ENCODE measurements around the gene ABR.

ABR gene

DNA sequence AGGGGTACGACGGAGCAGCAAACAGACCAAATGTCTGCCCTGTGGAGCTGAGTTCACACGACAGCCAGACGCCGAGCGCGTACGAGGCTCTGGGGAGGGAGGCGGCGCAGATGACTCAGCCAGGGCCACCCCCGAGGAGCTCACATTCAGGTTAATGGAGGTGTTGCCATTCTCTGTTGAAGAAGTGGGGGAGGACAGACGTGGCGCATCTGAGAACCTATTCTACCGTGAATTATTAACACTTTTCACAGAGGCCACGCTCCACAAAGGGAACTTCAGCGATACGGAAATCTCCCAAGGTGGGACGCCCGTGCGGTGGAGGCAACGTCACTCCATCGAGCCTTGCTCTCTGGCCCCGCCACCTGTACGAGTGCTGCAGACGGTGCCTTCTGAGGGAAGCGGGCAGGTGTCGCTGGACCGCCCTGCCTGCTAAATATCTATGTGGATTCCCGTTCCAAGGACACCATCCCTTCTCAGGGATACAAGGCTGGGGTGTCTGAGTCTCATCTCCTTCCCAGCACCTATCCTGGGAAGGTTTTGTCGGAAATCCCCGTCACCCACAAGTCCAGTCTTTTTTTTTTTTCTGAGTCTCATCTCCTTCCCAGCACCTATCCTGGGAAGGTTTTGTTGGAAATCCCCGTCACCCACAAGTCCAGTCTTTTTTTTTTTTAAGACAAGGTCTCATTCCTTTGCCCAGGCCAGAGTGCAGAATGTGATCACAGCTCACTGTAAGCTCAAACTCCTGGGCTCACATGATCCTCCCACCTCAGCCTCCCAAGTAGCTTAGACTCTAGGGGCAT lies 19.0 kb downstream of the ABR start:
- no peak overlapping the region for H3K27ac ChIP-seq
- no peak overlapping the region for H3K4me3 ChIP-seq (ENCODE audit: low read depth, low read length)
- TF ChIP-seq, protein P1, sequence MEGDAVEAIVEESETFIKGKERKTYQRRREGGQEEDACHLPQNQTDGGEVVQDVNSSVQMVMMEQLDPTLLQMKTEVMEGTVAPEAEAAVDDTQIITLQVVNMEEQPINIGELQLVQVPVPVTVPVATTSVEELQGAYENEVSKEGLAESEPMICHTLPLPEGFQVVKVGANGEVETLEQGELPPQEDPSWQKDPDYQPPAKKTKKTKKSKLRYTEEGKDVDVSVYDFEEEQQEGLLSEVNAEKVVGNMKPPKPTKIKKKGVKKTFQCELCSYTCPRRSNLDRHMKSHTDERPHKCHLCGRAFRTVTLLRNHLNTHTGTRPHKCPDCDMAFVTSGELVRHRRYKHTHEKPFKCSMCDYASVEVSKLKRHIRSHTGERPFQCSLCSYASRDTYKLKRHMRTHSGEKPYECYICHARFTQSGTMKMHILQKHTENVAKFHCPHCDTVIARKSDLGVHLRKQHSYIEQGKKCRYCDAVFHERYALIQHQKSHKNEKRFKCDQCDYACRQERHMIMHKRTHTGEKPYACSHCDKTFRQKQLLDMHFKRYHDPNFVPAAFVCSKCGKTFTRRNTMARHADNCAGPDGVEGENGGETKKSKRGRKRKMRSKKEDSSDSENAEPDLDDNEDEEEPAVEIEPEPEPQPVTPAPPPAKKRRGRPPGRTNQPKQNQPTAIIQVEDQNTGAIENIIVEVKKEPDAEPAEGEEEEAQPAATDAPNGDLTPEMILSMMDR (IDR thresholded peaks at IDR 0.05; ENCODE audit: low read depth, low read length, missing control alignments) = no peak
- in situ Hi-C loops (cut with HindIII; ENCODE audit: low pct_ligation_motif_present, low sequenced_read_pairs) = no loop called here
- H3K36me3 ChIP-seq (replicated peaks) = no peaks in the 10 kb centered on the region
- DNase-seq = no peak
- H3K27me3 ChIP-seq (replicated peaks) = no peaks in the 10 kb centered on the region

DNA sequence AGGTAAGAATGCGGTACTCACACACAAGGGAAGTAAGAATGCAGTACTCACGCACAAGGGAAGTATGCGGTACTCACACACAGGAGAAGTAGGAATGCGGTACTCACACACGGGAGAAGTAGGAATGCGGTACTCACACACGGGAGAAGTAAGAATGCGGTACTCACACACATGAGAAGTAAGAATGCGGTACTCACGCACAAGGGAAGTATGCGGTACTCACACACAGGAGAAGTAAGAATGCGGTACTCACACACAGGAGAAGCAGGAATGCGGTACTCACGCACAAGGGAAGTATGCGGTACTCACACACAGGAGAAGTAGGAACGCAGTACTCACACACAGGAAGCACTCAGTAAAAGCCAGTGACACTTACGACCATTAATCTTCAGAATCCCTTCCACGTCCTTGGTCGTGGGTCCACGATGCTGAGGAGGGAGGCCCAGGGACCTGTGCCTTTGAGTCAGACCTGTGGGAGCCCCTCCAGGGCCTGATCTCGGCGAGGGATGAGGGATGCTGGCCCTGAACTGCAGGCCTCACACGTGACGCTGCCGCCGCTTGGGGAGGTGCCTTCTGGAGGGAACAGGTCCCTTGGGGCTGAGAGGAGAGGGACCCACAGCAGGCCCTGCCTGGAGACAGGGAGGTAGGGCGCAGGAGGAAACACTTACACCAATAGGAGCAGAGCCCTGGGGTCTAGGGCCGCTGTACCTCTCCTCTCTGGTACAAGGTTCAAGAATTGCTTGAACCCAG lies 20.2 kb downstream of the ABR start:
- TF ChIP-seq, protein P1 (IDR thresholded peaks at IDR 0.05; ENCODE audit: low read depth, low read length, missing control alignments) = no peak
- Histone ChIP-seq H3K4me3 (ENCODE audit: low read depth, low read length) (no peak overlapping the region), H3K27me3 (replicated peaks) (no peaks in the 10 kb centered on the region), H3K27ac (no peak overlapping the region), H3K36me3 (replicated peaks) (no peaks in the 10 kb centered on the region)
- in situ Hi-C loops (cut with HindIII; ENCODE audit: low pct_ligation_motif_present, low sequenced_read_pairs) = no loop called here
- no peak for DNase-seq

DNA sequence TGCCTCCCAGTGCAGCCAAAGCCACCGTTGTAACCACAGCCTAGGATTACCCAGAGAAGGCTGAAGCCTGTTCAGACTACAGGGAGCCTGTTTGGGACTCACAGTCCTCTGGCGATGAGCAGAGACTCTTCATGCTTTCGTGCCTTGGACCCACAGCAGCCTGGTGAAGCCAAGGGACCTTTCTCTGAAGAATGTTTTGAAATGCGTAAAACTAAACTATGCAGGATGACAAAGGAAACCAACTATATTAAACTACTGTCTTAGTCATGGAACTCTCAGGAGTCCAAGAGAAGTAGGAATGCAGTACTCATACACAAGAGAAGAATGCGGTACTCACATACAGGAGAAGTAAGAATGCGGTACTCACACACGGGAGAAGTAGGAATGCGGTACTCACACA lies 20.9 kb downstream of the ABR start:
- no peaks in the 10 kb centered on the region for H3K36me3 ChIP-seq (replicated peaks)
- TF ChIP-seq, protein P1 (IDR thresholded peaks at IDR 0.05; ENCODE audit: low read depth, low read length, missing control alignments) = no peak
- no peak overlapping the region for H3K4me3 ChIP-seq (ENCODE audit: low read depth, low read length)
- no peak overlapping the region for H3K27ac ChIP-seq
- no peaks in the 10 kb centered on the region for H3K27me3 ChIP-seq (replicated peaks)
- in situ Hi-C loops (cut with HindIII; ENCODE audit: low pct_ligation_motif_present, low sequenced_read_pairs) = no loop called here
- peak; percentile 20 for DNase-seq

DNA sequence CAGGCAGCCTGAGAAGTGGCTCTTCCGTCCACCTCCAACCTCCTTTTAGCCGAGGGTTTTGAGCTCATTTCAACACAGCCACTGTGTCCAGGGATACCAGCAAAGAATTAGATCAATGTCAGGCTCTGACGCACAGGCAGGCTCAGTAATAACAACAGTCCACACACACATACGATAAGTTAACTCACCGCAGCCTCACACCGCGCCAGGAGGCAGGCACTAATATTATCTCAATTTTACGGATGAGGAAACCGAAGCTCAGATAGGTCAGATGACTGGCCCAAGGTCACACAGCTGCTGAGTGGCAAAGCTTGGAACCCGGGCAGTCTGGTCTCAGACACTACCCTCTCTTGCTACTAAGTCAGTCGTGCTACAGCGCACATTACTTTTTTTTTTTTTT lies 22.9 kb downstream of the ABR start:
- in situ Hi-C loops (cut with HindIII; ENCODE audit: low pct_ligation_motif_present, low sequenced_read_pairs) = no loop called here
- DNase-seq = no peak

DNA sequence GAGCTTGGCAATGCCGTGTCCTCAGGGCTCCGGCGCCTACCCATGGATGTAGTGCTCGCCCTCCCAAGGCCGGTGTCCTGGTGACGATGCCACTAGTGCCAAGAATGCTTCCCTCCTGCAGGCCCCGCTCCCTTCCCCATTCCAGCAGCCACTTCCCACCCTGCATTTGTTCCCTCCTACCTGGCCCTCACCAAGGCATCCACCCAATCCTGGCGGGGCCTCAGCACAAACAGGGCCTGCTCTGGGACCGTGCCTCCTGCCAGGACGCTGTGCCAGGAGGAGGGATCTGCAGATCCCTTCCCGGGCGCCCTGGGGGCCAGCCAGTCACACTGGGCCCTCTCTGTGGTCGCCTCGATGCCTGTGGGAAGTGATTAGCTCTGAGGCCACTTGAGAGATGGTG lies 25.1 kb downstream of the ABR start:
- DNase-seq = no peak
- Histone ChIP-seq H3K27me3 (replicated peaks) (no peaks in the 10 kb centered on the region), H3K4me3 (ENCODE audit: low read depth, low read length) (no peak overlapping the region), H3K27ac (no peak overlapping the region), H3K36me3 (replicated peaks) (peaks cover 3% of the 10 kb centered on the region)
- in situ Hi-C loops (cut with HindIII; ENCODE audit: low pct_ligation_motif_present, low sequenced_read_pairs) = no loop called here
- TF ChIP-seq, protein P1 (IDR thresholded peaks at IDR 0.05; ENCODE audit: low read depth, low read length, missing control alignments) = no peak

More for the DNA sequence above, 22.9 kb downstream of the ABR start:
- Histone ChIP-seq H3K27me3 (replicated peaks) (no peaks in the 10 kb centered on the region), H3K4me3 (ENCODE audit: low read depth, low read length) (no peak overlapping the region), H3K27ac (no peak overlapping the region), H3K36me3 (replicated peaks) (no peaks in the 10 kb centered on the region)
- TF ChIP-seq, protein P1 (IDR thresholded peaks at IDR 0.05; ENCODE audit: low read depth, low read length, missing control alignments) = no peak

All from brain microvascular endothelial cell (primary cell).